Measurements from ENCODE around the gene OR10J1.

The OR10J1 gene

DNA sequence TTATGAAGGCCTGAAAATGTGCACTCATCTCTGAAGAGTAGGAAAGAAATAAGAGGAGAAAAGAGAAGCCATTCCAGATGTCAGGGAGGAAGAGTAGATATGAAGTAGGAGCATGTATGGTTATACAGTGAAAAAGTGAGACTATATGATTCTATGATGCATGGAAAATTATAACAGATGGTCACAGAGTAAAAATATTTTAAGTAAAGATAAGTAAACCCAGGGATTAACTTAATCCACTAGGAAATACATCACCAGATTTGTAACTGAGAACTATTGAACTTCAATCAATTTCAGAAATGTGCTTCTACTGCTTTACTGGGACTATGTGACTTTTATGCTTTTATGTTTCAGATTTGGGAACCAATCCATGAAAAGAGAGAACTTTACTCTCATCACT, at the start of gene OR10J1:
OR10J1 (plus strand) TSS at position 301 of the 400 bp plus-strand sequence; CDS start at position 371, 70 bp downstream.
- TF ChIP-seq ZC3H10 (CRISPR knock-in tag; IDR thresholded peaks at IDR 0.05) (no peak), ZNF565 (CRISPR knock-in tag; conservative IDR thresholded peaks at IDR 0.05; ENCODE audit: low read depth) (no peak), SNAI2 (CRISPR knock-in tag; IDR thresholded peaks at IDR 0.05) (no peak), ZNF70 (CRISPR knock-in tag; IDR thresholded peaks at IDR 0.05) (no peak), ARNTL (CRISPR knock-in tag; IDR thresholded peaks at IDR 0.05; ENCODE audit: borderline replicate concordance, low read depth) (no peak), CSDC2 (CRISPR knock-in tag; IDR thresholded peaks at IDR 0.05) (no peak), ISL1 (CRISPR knock-in tag; IDR thresholded peaks at IDR 0.05) (no peak), RARB (CRISPR knock-in tag; IDR thresholded peaks at IDR 0.05) (no peak), TCF4 (CRISPR knock-in tag; IDR thresholded peaks at IDR 0.05; ENCODE audit: borderline replicate concordance) (no peak)
- TF ChIP-seq, protein P1, sequence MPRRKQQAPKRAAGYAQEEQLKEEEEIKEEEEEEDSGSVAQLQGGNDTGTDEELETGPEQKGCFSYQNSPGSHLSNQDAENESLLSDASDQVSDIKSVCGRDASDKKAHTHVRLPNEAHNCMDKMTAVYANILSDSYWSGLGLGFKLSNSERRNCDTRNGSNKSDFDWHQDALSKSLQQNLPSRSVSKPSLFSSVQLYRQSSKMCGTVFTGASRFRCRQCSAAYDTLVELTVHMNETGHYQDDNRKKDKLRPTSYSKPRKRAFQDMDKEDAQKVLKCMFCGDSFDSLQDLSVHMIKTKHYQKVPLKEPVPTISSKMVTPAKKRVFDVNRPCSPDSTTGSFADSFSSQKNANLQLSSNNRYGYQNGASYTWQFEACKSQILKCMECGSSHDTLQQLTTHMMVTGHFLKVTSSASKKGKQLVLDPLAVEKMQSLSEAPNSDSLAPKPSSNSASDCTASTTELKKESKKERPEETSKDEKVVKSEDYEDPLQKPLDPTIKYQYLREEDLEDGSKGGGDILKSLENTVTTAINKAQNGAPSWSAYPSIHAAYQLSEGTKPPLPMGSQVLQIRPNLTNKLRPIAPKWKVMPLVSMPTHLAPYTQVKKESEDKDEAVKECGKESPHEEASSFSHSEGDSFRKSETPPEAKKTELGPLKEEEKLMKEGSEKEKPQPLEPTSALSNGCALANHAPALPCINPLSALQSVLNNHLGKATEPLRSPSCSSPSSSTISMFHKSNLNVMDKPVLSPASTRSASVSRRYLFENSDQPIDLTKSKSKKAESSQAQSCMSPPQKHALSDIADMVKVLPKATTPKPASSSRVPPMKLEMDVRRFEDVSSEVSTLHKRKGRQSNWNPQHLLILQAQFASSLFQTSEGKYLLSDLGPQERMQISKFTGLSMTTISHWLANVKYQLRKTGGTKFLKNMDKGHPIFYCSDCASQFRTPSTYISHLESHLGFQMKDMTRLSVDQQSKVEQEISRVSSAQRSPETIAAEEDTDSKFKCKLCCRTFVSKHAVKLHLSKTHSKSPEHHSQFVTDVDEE (CRISPR knock-in tag; IDR thresholded peaks at IDR 0.05), result no peak
- TF ChIP-seq, protein P2, sequence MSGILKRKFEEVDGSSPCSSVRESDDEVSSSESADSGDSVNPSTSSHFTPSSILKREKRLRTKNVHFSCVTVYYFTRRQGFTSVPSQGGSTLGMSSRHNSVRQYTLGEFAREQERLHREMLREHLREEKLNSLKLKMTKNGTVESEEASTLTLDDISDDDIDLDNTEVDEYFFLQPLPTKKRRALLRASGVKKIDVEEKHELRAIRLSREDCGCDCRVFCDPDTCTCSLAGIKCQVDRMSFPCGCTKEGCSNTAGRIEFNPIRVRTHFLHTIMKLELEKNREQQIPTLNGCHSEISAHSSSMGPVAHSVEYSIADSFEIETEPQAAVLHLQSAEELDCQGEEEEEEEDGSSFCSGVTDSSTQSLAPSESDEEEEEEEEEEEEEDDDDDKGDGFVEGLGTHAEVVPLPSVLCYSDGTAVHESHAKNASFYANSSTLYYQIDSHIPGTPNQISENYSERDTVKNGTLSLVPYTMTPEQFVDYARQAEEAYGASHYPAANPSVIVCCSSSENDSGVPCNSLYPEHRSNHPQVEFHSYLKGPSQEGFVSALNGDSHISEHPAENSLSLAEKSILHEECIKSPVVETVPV (CRISPR knock-in tag; IDR thresholded peaks at IDR 0.05), result no peak
- no peak for ATAC-seq

DNA sequence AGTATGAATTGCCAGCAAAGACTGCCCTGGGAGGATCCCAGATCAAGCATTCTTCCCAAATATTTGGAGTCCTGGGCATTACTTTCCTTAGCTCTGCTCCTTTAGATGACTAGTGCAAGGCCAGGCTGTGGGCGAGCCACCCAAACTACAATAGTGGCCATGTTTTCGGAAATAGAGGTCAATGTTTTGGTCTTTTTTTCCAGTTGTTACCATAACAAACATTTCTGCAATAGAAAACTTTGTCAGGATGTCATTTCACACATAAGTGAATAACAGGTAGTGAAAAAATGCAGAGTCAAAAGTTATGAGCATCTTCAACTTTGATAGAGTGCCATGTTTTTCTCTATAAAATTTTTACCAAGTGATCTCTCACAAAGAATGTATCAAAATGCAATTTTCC, 32.7 kb upstream of the OR10J1 start:
- no peak for TF ChIP-seq CSDC2 (CRISPR knock-in tag; IDR thresholded peaks at IDR 0.05)
- TF ChIP-seq TCF4 (CRISPR knock-in tag; IDR thresholded peaks at IDR 0.05; ENCODE audit: borderline replicate concordance), result no peak
- TF ChIP-seq, protein P3, sequence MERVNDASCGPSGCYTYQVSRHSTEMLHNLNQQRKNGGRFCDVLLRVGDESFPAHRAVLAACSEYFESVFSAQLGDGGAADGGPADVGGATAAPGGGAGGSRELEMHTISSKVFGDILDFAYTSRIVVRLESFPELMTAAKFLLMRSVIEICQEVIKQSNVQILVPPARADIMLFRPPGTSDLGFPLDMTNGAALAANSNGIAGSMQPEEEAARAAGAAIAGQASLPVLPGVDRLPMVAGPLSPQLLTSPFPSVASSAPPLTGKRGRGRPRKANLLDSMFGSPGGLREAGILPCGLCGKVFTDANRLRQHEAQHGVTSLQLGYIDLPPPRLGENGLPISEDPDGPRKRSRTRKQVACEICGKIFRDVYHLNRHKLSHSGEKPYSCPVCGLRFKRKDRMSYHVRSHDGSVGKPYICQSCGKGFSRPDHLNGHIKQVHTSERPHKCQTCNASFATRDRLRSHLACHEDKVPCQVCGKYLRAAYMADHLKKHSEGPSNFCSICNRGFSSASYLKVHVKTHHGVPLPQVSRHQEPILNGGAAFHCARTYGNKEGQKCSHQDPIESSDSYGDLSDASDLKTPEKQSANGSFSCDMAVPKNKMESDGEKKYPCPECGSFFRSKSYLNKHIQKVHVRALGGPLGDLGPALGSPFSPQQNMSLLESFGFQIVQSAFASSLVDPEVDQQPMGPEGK (CRISPR knock-in tag; IDR thresholded peaks at IDR 0.05; ENCODE audit: borderline replicate concordance), result no peak
- TF ChIP-seq, protein P4, sequence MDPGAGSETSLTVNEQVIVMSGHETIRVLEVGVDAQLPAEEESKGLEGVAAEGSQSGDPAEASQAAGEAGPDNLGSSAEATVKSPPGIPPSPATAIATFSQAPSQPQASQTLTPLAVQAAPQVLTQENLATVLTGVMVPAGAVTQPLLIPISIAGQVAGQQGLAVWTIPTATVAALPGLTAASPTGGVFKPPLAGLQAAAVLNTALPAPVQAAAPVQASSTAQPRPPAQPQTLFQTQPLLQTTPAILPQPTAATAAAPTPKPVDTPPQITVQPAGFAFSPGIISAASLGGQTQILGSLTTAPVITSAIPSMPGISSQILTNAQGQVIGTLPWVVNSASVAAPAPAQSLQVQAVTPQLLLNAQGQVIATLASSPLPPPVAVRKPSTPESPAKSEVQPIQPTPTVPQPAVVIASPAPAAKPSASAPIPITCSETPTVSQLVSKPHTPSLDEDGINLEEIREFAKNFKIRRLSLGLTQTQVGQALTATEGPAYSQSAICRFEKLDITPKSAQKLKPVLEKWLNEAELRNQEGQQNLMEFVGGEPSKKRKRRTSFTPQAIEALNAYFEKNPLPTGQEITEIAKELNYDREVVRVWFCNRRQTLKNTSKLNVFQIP (CRISPR knock-in tag; IDR thresholded peaks at IDR 0.05; ENCODE audit: borderline replicate concordance, low read depth), result no peak
- no peak for TF ChIP-seq CREB5 (CRISPR knock-in tag; IDR thresholded peaks at IDR 0.05; ENCODE audit: low read depth)
- TF ChIP-seq, protein P1 (CRISPR knock-in tag; IDR thresholded peaks at IDR 0.05), result no peak
- TF ChIP-seq ESRRG (CRISPR knock-in tag; IDR thresholded peaks at IDR 0.05), result no peak
- no peak for TF ChIP-seq ZFP30 (CRISPR knock-in tag; IDR thresholded peaks at IDR 0.05)
- no peak for TF ChIP-seq ZC3H10 (CRISPR knock-in tag; IDR thresholded peaks at IDR 0.05)
- no peak for TF ChIP-seq TOX (CRISPR knock-in tag; IDR thresholded peaks at IDR 0.05; ENCODE audit: borderline replicate concordance)
- TF ChIP-seq PPARA (CRISPR knock-in tag; IDR thresholded peaks at IDR 0.05; ENCODE audit: borderline replicate concordance), result no peak
- TF ChIP-seq OSR1 (CRISPR knock-in tag; IDR thresholded peaks at IDR 0.05), result no peak
- no peak for TF ChIP-seq ISL1 (CRISPR knock-in tag; IDR thresholded peaks at IDR 0.05)
- TF ChIP-seq SNAI2 (CRISPR knock-in tag; IDR thresholded peaks at IDR 0.05), result no peak
- no peak for TF ChIP-seq ZNF565 (CRISPR knock-in tag; conservative IDR thresholded peaks at IDR 0.05; ENCODE audit: low read depth)
- TF ChIP-seq GLIS3 (CRISPR knock-in tag; IDR thresholded peaks at IDR 0.05), result no peak
- TF ChIP-seq ZNF8 (CRISPR knock-in tag; IDR thresholded peaks at IDR 0.05), result no peak
- no peak for TF ChIP-seq ARNTL (CRISPR knock-in tag; IDR thresholded peaks at IDR 0.05; ENCODE audit: borderline replicate concordance, low read depth)
- ATAC-seq, result no peak

Data from SK-N-SH treated with all-trans-retinoic acid at 6 μM for 48 hours (cell line).